D721Med (cell line): Measurements from ENCODE around the gene TOX2.

Experiments
- DNase-seq: peaks from one replicate; pipeline ENCODE4 v3.0.0; 2011; ENCODE audit warnings: low spot score; ENCODE audit not compliant: insufficient read length
- FAIRE-seq: peaks from 2 replicates; lab custom pipeline; 2011; peaks lifted over from hg19 to GRCh38; lab: Jason Lieb, UNC
- CTCF ChIP-seq: IDR thresholded peaks from 2 replicates; pipeline ENCODE4 v1.5.1; 2012; ENCODE audit warnings: mild to moderate bottlenecking, control low read depth; ENCODE audit not compliant: insufficient read depth; ENCODE audit errors: missing control alignments

TOX2 gene

GRCh38 chr20:44072384-44072783, 157.7 kb downstream of the TOX2 start:
- no peak for TF ChIP-seq CTCF
- DNase-seq (no peak), FAIRE-seq (no peak)

- DNase-seq = no peak
- no peak for FAIRE-seq
These were observed 158.5 kb downstream of the TOX2 start for GRCh38 chr20:44073011-44073674.

GRCh38 chr20:44073675-44074071, 159.0 kb downstream of the TOX2 start:
- DNase-seq (no peak), FAIRE-seq (no peak)
- no peak for TF ChIP-seq CTCF

More at GRCh38 chr20:44073011-44073674, 158.5 kb downstream of the TOX2 start:
- no peak for TF ChIP-seq CTCF

- no peak for FAIRE-seq
- DNase-seq = no peak
These were observed 159.8 kb downstream of the TOX2 start for GRCh38 chr20:44074252-44075151.

GRCh38 chr20:44075191-44075949, 160.7 kb downstream of the TOX2 start:
- no peak for TF ChIP-seq CTCF
- no peak for DNase-seq
- no peak for FAIRE-seq

More at GRCh38 chr20:44074252-44075151, 159.8 kb downstream of the TOX2 start:
- TF ChIP-seq CTCF = no peak

GRCh38 chr20:44075950-44076232, 161.2 kb downstream of the TOX2 start:
- no peak for FAIRE-seq
- no peak for TF ChIP-seq CTCF
- no peak for DNase-seq

GRCh38 chr20:44079291-44079690, 164.6 kb downstream of the TOX2 start:
- DNase-seq (no peak), FAIRE-seq (no peak)
- TF ChIP-seq CTCF = no peak
